ENCODE data around the gene OMP.

DNA sequence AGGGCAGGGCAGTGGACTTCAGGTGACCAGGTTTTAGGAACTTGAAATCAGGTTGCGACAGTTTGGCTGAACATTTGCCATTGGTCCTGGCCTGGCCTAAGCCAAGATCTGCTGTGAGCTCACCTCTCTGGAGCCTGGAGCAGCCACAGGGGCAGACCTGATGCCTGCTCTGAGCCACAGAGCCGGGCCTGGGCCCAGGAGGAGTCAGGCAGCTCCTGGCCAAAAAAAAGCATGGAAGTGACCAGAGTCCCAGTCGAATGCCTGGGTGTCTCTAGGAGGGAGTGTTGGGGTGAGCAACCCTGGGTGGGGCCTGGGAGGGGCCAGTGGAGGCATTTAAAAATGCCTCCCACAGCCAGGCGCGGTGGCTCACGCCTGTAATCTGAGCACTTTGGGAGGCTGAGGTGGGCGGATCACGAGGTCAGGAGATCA, 6.0 kb upstream of the OMP start:
- TF ChIP-seq, protein P1, sequence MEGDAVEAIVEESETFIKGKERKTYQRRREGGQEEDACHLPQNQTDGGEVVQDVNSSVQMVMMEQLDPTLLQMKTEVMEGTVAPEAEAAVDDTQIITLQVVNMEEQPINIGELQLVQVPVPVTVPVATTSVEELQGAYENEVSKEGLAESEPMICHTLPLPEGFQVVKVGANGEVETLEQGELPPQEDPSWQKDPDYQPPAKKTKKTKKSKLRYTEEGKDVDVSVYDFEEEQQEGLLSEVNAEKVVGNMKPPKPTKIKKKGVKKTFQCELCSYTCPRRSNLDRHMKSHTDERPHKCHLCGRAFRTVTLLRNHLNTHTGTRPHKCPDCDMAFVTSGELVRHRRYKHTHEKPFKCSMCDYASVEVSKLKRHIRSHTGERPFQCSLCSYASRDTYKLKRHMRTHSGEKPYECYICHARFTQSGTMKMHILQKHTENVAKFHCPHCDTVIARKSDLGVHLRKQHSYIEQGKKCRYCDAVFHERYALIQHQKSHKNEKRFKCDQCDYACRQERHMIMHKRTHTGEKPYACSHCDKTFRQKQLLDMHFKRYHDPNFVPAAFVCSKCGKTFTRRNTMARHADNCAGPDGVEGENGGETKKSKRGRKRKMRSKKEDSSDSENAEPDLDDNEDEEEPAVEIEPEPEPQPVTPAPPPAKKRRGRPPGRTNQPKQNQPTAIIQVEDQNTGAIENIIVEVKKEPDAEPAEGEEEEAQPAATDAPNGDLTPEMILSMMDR (IDR thresholded peaks at IDR 0.05) = no peak
- TF ChIP-seq POLR2A (IDR thresholded peaks at IDR 0.05) = no peak
